ENCODE data around the gene AGBL1. TPM values are rescaled to one million over a fixed set of nuclear protein-coding genes. Genes with fewer than 3 reads are reported as not detected.

AGBL1 gene
- total RNA-seq, 1 experiment from 2014 or later, result 0.02 TPM

GRCh38 chr15:86623236-86623635 is 543.6 kb downstream of the AGBL1 start:
- DNase-seq (ENCODE audit: extremely low read depth, low read depth), result no peak

GRCh38 chr15:86624261-86625036 is 544.8 kb downstream of the AGBL1 start:
- peak; percentile 93 for DNase-seq (ENCODE audit: extremely low read depth, low read depth)

GRCh38 chr15:86629409-86630356 is 550.0 kb downstream of the AGBL1 start:
- no peak for DNase-seq (ENCODE audit: extremely low read depth, low read depth)

- no peak for DNase-seq (ENCODE audit: extremely low read depth, low read depth)
Measured at GRCh38 chr15:86630946-86631345, 551.3 kb downstream of the AGBL1 start.

- no peak for DNase-seq (ENCODE audit: extremely low read depth, low read depth)
Measured at GRCh38 chr15:86634146-86634545, 554.5 kb downstream of the AGBL1 start.

GRCh38 chr15:86634992-86635638 is 555.4 kb downstream of the AGBL1 start:
- DNase-seq (ENCODE audit: extremely low read depth, low read depth), result no peak

- no peak for DNase-seq (ENCODE audit: extremely low read depth, low read depth)
Measured at GRCh38 chr15:86644339-86644738, 564.7 kb downstream of the AGBL1 start.

GRCh38 chr15:86645925-86646500 is 566.3 kb downstream of the AGBL1 start:
- no peak for DNase-seq (ENCODE audit: extremely low read depth, low read depth)

- no peak for DNase-seq (ENCODE audit: extremely low read depth, low read depth)
Measured at GRCh38 chr15:86647810-86648440, 568.3 kb downstream of the AGBL1 start.

- DNase-seq (ENCODE audit: extremely low read depth, low read depth), result no peak
Measured at GRCh38 chr15:86649277-86649676, 569.6 kb downstream of the AGBL1 start.

GRCh38 chr15:86650094-86650493 is 570.4 kb downstream of the AGBL1 start:
- DNase-seq (ENCODE audit: extremely low read depth, low read depth), result no peak

- DNase-seq (ENCODE audit: extremely low read depth, low read depth), result no peak
Measured at GRCh38 chr15:86653344-86654197, 573.9 kb downstream of the AGBL1 start.

- no peak for DNase-seq (ENCODE audit: extremely low read depth, low read depth)
Measured at GRCh38 chr15:86654501-86654900, 574.8 kb downstream of the AGBL1 start.

- DNase-seq (ENCODE audit: extremely low read depth, low read depth), result no peak
Measured at GRCh38 chr15:86657305-86657704, 577.6 kb downstream of the AGBL1 start.

- DNase-seq (ENCODE audit: extremely low read depth, low read depth), result no peak
Measured at GRCh38 chr15:86659724-86660411, 580.2 kb downstream of the AGBL1 start.

GRCh38 chr15:86661580-86661979 is 581.9 kb downstream of the AGBL1 start:
- no peak for DNase-seq (ENCODE audit: extremely low read depth, low read depth)

GRCh38 chr15:86663304-86663703 is 583.6 kb downstream of the AGBL1 start:
- DNase-seq (ENCODE audit: extremely low read depth, low read depth), result no peak

- no peak for DNase-seq (ENCODE audit: extremely low read depth, low read depth)
Measured at GRCh38 chr15:86663979-86664378, 584.3 kb downstream of the AGBL1 start.

GRCh38 chr15:86664581-86664980 is 584.9 kb downstream of the AGBL1 start:
- no peak for DNase-seq (ENCODE audit: extremely low read depth, low read depth)

Measured in NCI-H460 (cell line).